ENCODE data around the gene INIP. TPM values are rescaled to one million over a fixed set of nuclear protein-coding genes. Genes with fewer than 3 reads are reported as not detected.

Gene INIP
- total RNA-seq, 1 experiment from 2014 or later: 31.9 TPM

GRCh38 chr9:112694706-112695555 lies 23.0 kb downstream of the INIP start:
- intact Hi-C loops (cut with micrococcal nuclease; ENCODE audit: unreplicated experiment): no loop called here
- no peak for DNase-seq
- H3K36me3 Mint-ChIP-seq (ENCODE audit: insufficient read depth, unreplicated experiment): peaks cover 24% of the 10 kb centered on the region
- Histone ChIP-seq H3K4me1 (no peaks in the 10 kb centered on the region), H3K9me3 (no peaks in the 10 kb centered on the region), H3K36me3 (ENCODE audit: control insufficient read depth, insufficient read depth, low read length) (no peaks in the 10 kb centered on the region; the same call in 1 of the 2 replicates), H3K27me3 (replicated peaks; ENCODE audit: control insufficient read depth, insufficient read depth, low read length) (no peaks in the 10 kb centered on the region), H3K4me3 (ENCODE audit: low read depth, low read length) (no peak overlapping the region)
- H3K27ac Mint-ChIP-seq (ENCODE audit: unreplicated experiment): no peak overlapping the region
- ChIA-PET CTCF (no interaction called here), POLR2A (no interaction called here)
- no peak for TF ChIP-seq CTCF (IDR thresholded peaks at IDR 0.05; ENCODE audit: insufficient read depth in 1 of 2, low read depth in 1 of 2, low read length in 1 of 2, severe bottlenecking in 1 of 2, unreplicated experiment in 1 of 2)
- H3K27me3 Mint-ChIP-seq (ENCODE audit: insufficient read depth, unreplicated experiment): no peaks in the 10 kb centered on the region
- no TSS peak for BruUV-seq (replicated peaks)
- H3K4me1 Mint-ChIP-seq (ENCODE audit: low read depth, unreplicated experiment): no peaks in the 10 kb centered on the region
- no peaks in the 10 kb centered on the region for H3K9me3 Mint-ChIP-seq (ENCODE audit: unreplicated experiment)
- no peak overlapping the region for H3K4me3 Mint-ChIP-seq (ENCODE audit: unreplicated experiment)

GRCh38 chr9:112689161-112689740 lies 28.7 kb downstream of the INIP start:
- Histone ChIP-seq H3K36me3 (ENCODE audit: control insufficient read depth, insufficient read depth, low read length) (no peaks in the 10 kb centered on the region; the same call in 1 of the 2 replicates), H3K27me3 (replicated peaks; ENCODE audit: control insufficient read depth, insufficient read depth, low read length) (no peaks in the 10 kb centered on the region), H3K4me1 (no peaks in the 10 kb centered on the region), H3K9me3 (no peaks in the 10 kb centered on the region), H3K4me3 (ENCODE audit: low read depth, low read length) (no peak overlapping the region)
- ChIA-PET CTCF (no interaction called here), POLR2A (no interaction called here)
- H3K9me3 Mint-ChIP-seq (ENCODE audit: unreplicated experiment): no peaks in the 10 kb centered on the region
- BruUV-seq (replicated peaks): no TSS peak
- no peak for TF ChIP-seq CTCF (IDR thresholded peaks at IDR 0.05; ENCODE audit: insufficient read depth in 1 of 2, low read depth in 1 of 2, low read length in 1 of 2, severe bottlenecking in 1 of 2, unreplicated experiment in 1 of 2)
- intact Hi-C loops (cut with micrococcal nuclease; ENCODE audit: unreplicated experiment): no loop called here
- H3K36me3 Mint-ChIP-seq (ENCODE audit: insufficient read depth, unreplicated experiment): peaks cover 42% of the 10 kb centered on the region
- no peak overlapping the region for H3K4me3 Mint-ChIP-seq (ENCODE audit: unreplicated experiment)
- H3K4me1 Mint-ChIP-seq (ENCODE audit: low read depth, unreplicated experiment): no peaks in the 10 kb centered on the region
- DNase-seq: no peak
- no peaks in the 10 kb centered on the region for H3K27me3 Mint-ChIP-seq (ENCODE audit: insufficient read depth, unreplicated experiment)
- no peak overlapping the region for H3K27ac Mint-ChIP-seq (ENCODE audit: unreplicated experiment)

GRCh38 chr9:112680731-112681402 lies 37.0 kb downstream of the INIP start:
- Histone ChIP-seq H3K4me1 (peaks cover 10% of the 10 kb centered on the region), H3K36me3 (ENCODE audit: control insufficient read depth, insufficient read depth, low read length) (no peaks in the 10 kb centered on the region), H3K27me3 (replicated peaks; ENCODE audit: control insufficient read depth, insufficient read depth, low read length) (no peaks in the 10 kb centered on the region), H3K9me3 (0 out of 2 replicates have a peak, but pooled peaks cover 3% of the 10 kb centered on the region), H3K4me3 (ENCODE audit: low read depth, low read length) (no peak overlapping the region)
- BruUV-seq (replicated peaks): no TSS peak
- H3K36me3 Mint-ChIP-seq (ENCODE audit: insufficient read depth, unreplicated experiment): peaks cover 15% of the 10 kb centered on the region
- peaks cover 13% of the 10 kb centered on the region for H3K4me1 Mint-ChIP-seq (ENCODE audit: low read depth, unreplicated experiment)
- no peak for TF ChIP-seq CTCF (IDR thresholded peaks at IDR 0.05; ENCODE audit: insufficient read depth in 1 of 2, low read depth in 1 of 2, low read length in 1 of 2, severe bottlenecking in 1 of 2, unreplicated experiment in 1 of 2)
- intact Hi-C loops (cut with micrococcal nuclease; ENCODE audit: unreplicated experiment): no loop called here
- POLR2A ChIA-PET: no interaction called here
- CTCF ChIA-PET: no interaction called here
- peak; percentile 27 to 56 for DNase-seq
- H3K27ac Mint-ChIP-seq (ENCODE audit: unreplicated experiment): peak overlapping the region; percentile 86
- peaks cover 32% of the 10 kb centered on the region for H3K9me3 Mint-ChIP-seq (ENCODE audit: unreplicated experiment)
- H3K27me3 Mint-ChIP-seq (ENCODE audit: insufficient read depth, unreplicated experiment): no peaks in the 10 kb centered on the region
- H3K4me3 Mint-ChIP-seq (ENCODE audit: unreplicated experiment): no peak overlapping the region
